Bronchial epithelial cell (primary cell): ENCODE data around the gene TAPT1. TPM values are rescaled to one million over a fixed set of nuclear protein-coding genes. Genes with fewer than 3 reads are reported as not detected.
A peak's percentile ranks its signal among the peaks of the same experiment; 100 is the strongest.

ENCODE experiments used
- DNase-seq: peaks from one replicate; pipeline ENCODE4 v3.0.0-alpha.2; 2010; ENCODE audit warnings: low read depth
- FAIRE-seq: peaks from 2 replicates; lab custom pipeline; 2011; peaks lifted over from hg19 to GRCh38; lab: Jason Lieb, UNC
- H3K27me3 ChIP-seq: 2 replicates; pipeline ENCODE4 v1.5.1; 2011; ENCODE audit warnings: low read length; ENCODE audit not compliant: control insufficient read depth, insufficient read depth
- H3K36me3 ChIP-seq: 2 replicates; pipeline ENCODE4 v1.5.1; 2011; ENCODE audit warnings: low read length; ENCODE audit not compliant: control insufficient read depth, insufficient read depth
- H3K4me3 ChIP-seq: 2 replicates; pipeline ENCODE4 v1.5.1; 2011; ENCODE audit warnings: mild to moderate bottlenecking, low read depth, low read length, control low read depth
- total RNA-seq: library from RNA; depleted of rRNA; stranded (reverse); fragments of >200 nt; gene quantifications from 2 replicates; pipeline ENCODE4 v1.2.1, GENCODE V29; 2014
- TF ChIP-seq, protein P1 (sequence below): IDR thresholded peaks from 2 replicates; pipeline ENCODE4 v1.5.1; 2011; ENCODE audit warnings: mild to moderate bottlenecking, moderate library complexity, low read length, control low read depth, inconsistent platforms; ENCODE audit not compliant: insufficient read depth, severe bottlenecking

TAPT1 gene
- total RNA-seq, 1 donor from 2014 or later, result 15.0 TPM

DNA sequence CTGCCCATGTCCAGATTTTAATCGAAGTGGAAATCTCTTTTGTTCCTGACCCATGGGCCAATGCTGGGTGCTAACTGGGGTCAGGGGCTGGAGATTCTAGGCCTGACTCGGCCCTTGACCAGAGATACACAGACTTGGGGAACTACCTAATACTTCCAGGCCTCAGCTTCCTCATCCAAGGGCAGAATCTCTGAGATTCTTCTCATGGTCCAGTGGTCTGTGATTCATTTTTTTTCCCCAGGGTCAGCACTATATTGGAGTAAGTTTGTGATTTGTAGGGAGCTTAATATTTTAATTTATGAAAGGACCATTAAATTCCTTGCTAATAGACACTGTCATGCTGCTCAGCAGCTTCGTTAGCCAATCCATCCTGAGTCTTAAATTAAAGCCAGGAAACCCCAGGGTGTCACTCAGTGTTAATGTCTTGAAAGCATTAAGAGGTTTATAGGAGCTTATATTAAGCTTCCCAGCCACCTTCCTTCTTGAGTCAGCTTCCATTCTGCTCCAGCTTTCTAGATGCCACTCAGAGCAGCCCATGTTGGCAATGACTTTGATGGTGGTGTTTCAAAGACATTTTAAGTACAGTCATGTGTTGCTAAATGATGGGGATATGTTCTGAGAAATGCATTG, 115.5 kb downstream of the TAPT1 start:
- TF ChIP-seq, protein P1, sequence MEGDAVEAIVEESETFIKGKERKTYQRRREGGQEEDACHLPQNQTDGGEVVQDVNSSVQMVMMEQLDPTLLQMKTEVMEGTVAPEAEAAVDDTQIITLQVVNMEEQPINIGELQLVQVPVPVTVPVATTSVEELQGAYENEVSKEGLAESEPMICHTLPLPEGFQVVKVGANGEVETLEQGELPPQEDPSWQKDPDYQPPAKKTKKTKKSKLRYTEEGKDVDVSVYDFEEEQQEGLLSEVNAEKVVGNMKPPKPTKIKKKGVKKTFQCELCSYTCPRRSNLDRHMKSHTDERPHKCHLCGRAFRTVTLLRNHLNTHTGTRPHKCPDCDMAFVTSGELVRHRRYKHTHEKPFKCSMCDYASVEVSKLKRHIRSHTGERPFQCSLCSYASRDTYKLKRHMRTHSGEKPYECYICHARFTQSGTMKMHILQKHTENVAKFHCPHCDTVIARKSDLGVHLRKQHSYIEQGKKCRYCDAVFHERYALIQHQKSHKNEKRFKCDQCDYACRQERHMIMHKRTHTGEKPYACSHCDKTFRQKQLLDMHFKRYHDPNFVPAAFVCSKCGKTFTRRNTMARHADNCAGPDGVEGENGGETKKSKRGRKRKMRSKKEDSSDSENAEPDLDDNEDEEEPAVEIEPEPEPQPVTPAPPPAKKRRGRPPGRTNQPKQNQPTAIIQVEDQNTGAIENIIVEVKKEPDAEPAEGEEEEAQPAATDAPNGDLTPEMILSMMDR, result no peak
- DNase-seq (no peak), FAIRE-seq (peak; percentile 77)
- H3K36me3 ChIP-seq, result no peaks in the 10 kb centered on the region
- no peaks in the 10 kb centered on the region for H3K27me3 ChIP-seq
- no peak overlapping the region for H3K4me3 ChIP-seq

Other genes starting within 250 kb of the TAPT1 start
- 0.13 and 0.26 TPM in 2 replicates for gene PROM1, start 142.4 kb downstream of the TAPT1 start, total RNA-seq